CD4-positive, alpha-beta memory T cell (primary cell): ENCODE results near the gene PPM1N. TPM values are rescaled to one million over a fixed set of nuclear protein-coding genes. Genes with fewer than 3 reads are reported as not detected.
"Not testable (repeated sequence)": the region's sequence is repeated elsewhere in the genome, so short reads cannot be mapped to it uniquely, and the experiment has no call there.

Source experiments
- CTCF ChIA-PET: fragments of 350-600 bp; sonication (Branson Sonifier 250); formaldehyde crosslinking; loops from one replicate; lab custom pipeline; 2021; ENCODE audit warnings: inconsistent platforms; ENCODE audit not compliant: partially characterized antibody; lab: Charles Lee
- POLR2A ChIA-PET: fragments of 350-600 bp; sonication (Branson Sonifier 250); formaldehyde crosslinking; loops from one replicate; lab custom pipeline; 2021; ENCODE audit not compliant: partially characterized antibody; lab: Charles Lee
- DNase-seq, 5 donors: peaks; one replicate each; pipeline versions ENCODE4 v3.0.0 to v3.0.0-alpha.2; 2020 to 2022; ENCODE audit warnings: mixed read lengths in 1 of 5
- H3K27ac ChIP-seq: one replicate; pipeline ENCODE4 v1.7.0; 2013; ENCODE audit warnings: low read depth, low read length
- H3K27me3 ChIP-seq: 2 replicates; pipeline ENCODE4 v1.7.0; 2013; ENCODE audit warnings: mild to moderate bottlenecking, low read length, moderate library complexity; ENCODE audit not compliant: insufficient read depth
- H3K36me3 ChIP-seq: 2 replicates; pipeline ENCODE4 v1.7.0; 2013; ENCODE audit warnings: mild to moderate bottlenecking, low read length, moderate library complexity; ENCODE audit not compliant: insufficient read depth
- H3K4me1 ChIP-seq: 2 replicates; pipeline ENCODE4 v1.7.0; 2013; ENCODE audit warnings: mild to moderate bottlenecking, low read length, moderate library complexity; ENCODE audit not compliant: insufficient read depth
- H3K4me3 ChIP-seq, 2 donors: one replicate each; pipeline ENCODE4 v1.7.0; 2013; ENCODE audit warnings: low read length in 2 of 2, mild to moderate bottlenecking in 1 of 2
- H3K9me3 ChIP-seq, 2 donors: one replicate each; pipeline ENCODE4 v1.7.0; 2013; ENCODE audit warnings: low read length in 2 of 2, control low read depth in 1 of 2; ENCODE audit not compliant: control insufficient read depth in 1 of 2
- H3K27ac Mint-ChIP-seq, 7 donors: one replicate each; pipeline ENCODE4 v1.8.0; 2020 to 2021; ENCODE audit warnings: mixed read lengths in 7 of 7, mild to moderate bottlenecking in 6 of 7, inconsistent platforms in 3 of 7, moderate library complexity in 3 of 7
- H3K27me3 Mint-ChIP-seq, 2 donors: one replicate each; pipeline ENCODE4 v1.8.0; 2020 to 2021; ENCODE audit warnings: mixed read lengths in 2 of 2
- H3K36me3 Mint-ChIP-seq, 2 donors: one replicate each; pipeline ENCODE4 v1.8.0; 2020 to 2021; ENCODE audit warnings: mixed read lengths in 2 of 2, inconsistent platforms in 1 of 2, mild to moderate bottlenecking in 1 of 2
- H3K4me1 Mint-ChIP-seq, 4 donors: one replicate each; pipeline ENCODE4 v1.8.0; 2020 to 2021; ENCODE audit warnings: mixed read lengths in 4 of 4, mild to moderate bottlenecking in 1 of 4
- H3K4me3 Mint-ChIP-seq, 8 donors: one replicate each; pipeline ENCODE4 v1.8.0; 2020 to 2021; ENCODE audit warnings: mixed read lengths in 8 of 8, mild to moderate bottlenecking in 7 of 8, moderate library complexity in 6 of 8, inconsistent platforms in 3 of 8
- H3K9me3 Mint-ChIP-seq, 8 donors: one replicate each; pipeline ENCODE4 v1.8.0; 2020 to 2021; ENCODE audit warnings: mixed read lengths in 8 of 8, mild to moderate bottlenecking in 5 of 8, inconsistent platforms in 3 of 8, moderate library complexity in 1 of 8
- intact Hi-C: fragments of 100-400 bp; cut with micrococcal nuclease; formaldehyde crosslinking; loops from one replicate; pipeline ENCODE4 v1.15.1; 2023
- polyA plus RNA-seq, 2 donors: library from polyadenylated mRNA; unstranded; fragments of 300-500 nt; fragmentation: Illumina TruSeq; gene quantifications; one replicate each; pipeline ENCODE4 v1.2.3, GENCODE V29; 2021
- total RNA-seq, 2 experiments: library from RNA; stranded (reverse); gene quantifications; one replicate each; pipeline ENCODE4 v1.2.3, GENCODE V29; 2021

Gene PPM1N
- total and polyA plus RNA-seq, 4 experiments from 2014 or later = 3.7 to 7.9 (median 4.9) TPM

DNA sequence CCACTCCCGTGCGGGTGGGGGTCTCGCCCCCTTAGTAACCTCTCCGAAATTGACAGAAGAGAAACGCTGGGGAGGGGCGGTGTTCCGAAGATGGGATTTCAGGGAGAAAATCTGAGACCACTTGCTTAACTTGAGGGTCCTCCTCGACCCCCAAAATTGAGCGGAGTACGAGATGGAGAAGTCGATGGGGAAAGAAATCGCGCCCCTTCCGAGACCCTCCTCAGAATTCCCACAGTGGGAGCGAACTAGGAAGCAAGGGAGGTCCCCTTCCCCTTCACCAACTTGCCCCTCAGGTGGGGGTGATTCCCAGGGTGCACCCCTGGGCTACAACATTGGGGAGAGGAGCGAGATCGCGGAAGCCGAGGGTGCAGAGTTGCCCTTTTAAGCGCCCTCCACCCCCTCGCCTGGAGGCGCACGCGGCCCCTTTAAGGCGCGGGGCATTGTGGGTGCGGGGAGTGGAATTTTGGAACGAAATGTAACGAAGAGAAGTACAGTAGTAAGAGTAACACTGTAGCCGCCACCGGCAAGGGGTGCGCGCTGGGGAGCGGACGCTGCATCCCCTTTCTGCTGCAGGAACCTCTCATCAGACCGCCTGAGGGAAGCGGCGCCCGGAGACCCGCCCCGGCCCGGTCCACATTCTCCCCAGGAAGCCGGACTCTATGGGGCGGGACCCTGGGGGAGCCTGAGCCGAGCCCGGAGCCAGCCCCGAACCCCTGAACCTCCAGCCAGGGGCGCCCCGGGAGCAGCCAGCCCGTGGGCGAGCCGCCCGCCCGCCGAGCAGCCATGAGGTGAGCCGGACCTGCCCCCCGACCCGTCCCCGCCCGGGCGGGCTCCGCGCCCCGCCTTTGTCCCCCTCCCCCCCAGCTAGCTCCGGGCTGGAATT lies 9.0 kb downstream of the PPM1N start, which contains the start of gene VASP:
TSS of gene VASP (plus strand) at position 491 of the 883 bp plus-strand sequence. CDS start at position 784, 293 bp downstream.
- H3K4me1 ChIP-seq = peaks cover 42% of the 10 kb centered on the region
- no peaks in the 10 kb centered on the region for H3K36me3 ChIP-seq
- peaks cover 23 to 62% (median 37%) of the 10 kb centered on the region in 4 donors for H3K4me1 Mint-ChIP-seq
- peaks cover 0 to 15% of the 10 kb centered on the region in 2 donors for H3K36me3 Mint-ChIP-seq
- H3K9me3 ChIP-seq = no peaks in the 10 kb centered on the region
- CTCF ChIA-PET = interaction anchor here (0.6 kb wide), 1 partner anchor 15 kb away, joined by 3 read pairs; no protein-coding TSS in a partner anchor
- peak; percentile 91 to 95 (median 91) for DNase-seq
- H3K27ac Mint-ChIP-seq = peak within 1 kb of the TSS; percentile 96 to 99 (median 97)
- intact Hi-C loops = loop anchor here (1.0 to 2.0 kb wide), 9 partner anchors 10 to 380 kb away; partner anchors contain the start of genes BLOC1S3, IRF2BP1, OPA3 and QPCTL
- no peaks in the 10 kb centered on the region for H3K27me3 ChIP-seq
- POLR2A ChIA-PET = interaction anchor here (1.0 to 1.9 kb wide), 11 partner anchors 8 to 135 kb away, joined by 3 to 11 read pairs (median 5); partner anchors contain the start of genes OPA3, PPM1N and RTN2
- peak within 1 kb of the TSS; percentile 95 to 97 for H3K4me3 ChIP-seq
- peak within 1 kb of the TSS; percentile 87 to 97 (median 96) for H3K4me3 Mint-ChIP-seq
- H3K27me3 Mint-ChIP-seq = no peaks in the 10 kb centered on the region
- peak within 1 kb of the TSS; percentile 90 for H3K27ac ChIP-seq
- peaks cover 0 to 2% (median 0%) of the 10 kb centered on the region in 8 donors for H3K9me3 Mint-ChIP-seq

DNA sequence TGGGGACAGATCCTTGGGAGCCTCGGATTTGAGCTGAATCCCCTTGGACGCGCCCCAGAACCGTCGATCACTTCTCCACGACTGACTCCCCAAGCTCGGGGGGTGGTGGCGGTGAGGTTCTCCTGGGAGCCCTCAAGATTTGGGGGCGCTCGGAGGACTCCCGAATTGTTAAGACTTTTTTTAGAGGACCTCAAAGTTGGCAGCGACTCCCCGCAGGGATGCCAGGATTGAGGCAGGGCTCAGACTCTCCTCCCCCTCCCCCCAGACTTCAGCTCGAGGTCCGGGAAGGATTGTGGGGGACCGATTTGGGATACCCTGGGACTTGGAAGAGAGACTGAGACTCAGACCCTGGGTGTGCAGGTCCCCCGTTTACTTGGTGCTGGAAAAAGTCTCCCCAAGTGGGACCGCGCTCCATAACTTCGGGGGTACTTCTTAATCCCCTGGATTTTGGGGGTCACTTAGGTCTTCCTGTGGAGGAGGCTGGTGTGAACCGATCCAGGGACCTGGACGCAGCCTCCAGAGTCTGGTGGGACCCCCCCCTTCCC lies 9.7 kb downstream of the PPM1N start:
- CTCF ChIA-PET = interaction anchor here (0.6 to 1.2 kb wide), 3 partner anchors 15 to 50 kb away, joined by 3 to 4 read pairs (median 3); no protein-coding TSS in a partner anchor
- Mint-ChIP-seq H3K4me3 (peak overlapping the region; percentile 87 to 97 (median 95)), H3K36me3 (peaks cover 0 to 15% of the 10 kb centered on the region in 2 donors), H3K27ac (peak overlapping the region; percentile 55 to 99 (median 81)), H3K9me3 (peaks cover 0 to 2% (median 0%) of the 10 kb centered on the region in 8 donors), H3K4me1 (peaks cover 25 to 62% (median 40%) of the 10 kb centered on the region in 4 donors), H3K27me3 (no peaks in the 10 kb centered on the region)
- Histone ChIP-seq H3K36me3 (no peaks in the 10 kb centered on the region), H3K9me3 (no peaks in the 10 kb centered on the region), H3K4me1 (peaks cover 46% of the 10 kb centered on the region), H3K27me3 (no peaks in the 10 kb centered on the region), H3K27ac (peak overlapping the region; percentile 90), H3K4me3 (peak overlapping the region; percentile 95 to 97)
- DNase-seq = no peak
- POLR2A ChIA-PET = interaction anchor here (1.0 to 1.9 kb wide), 11 partner anchors 9 to 134 kb away, joined by 3 to 11 read pairs (median 5); partner anchors contain the start of genes OPA3, PPM1N and RTN2
- intact Hi-C loops = loop anchor here (1.0 to 2.0 kb wide), 2 partner anchors 134 to 379 kb away; partner anchors contain the start of gene IRF2BP1

DNA sequence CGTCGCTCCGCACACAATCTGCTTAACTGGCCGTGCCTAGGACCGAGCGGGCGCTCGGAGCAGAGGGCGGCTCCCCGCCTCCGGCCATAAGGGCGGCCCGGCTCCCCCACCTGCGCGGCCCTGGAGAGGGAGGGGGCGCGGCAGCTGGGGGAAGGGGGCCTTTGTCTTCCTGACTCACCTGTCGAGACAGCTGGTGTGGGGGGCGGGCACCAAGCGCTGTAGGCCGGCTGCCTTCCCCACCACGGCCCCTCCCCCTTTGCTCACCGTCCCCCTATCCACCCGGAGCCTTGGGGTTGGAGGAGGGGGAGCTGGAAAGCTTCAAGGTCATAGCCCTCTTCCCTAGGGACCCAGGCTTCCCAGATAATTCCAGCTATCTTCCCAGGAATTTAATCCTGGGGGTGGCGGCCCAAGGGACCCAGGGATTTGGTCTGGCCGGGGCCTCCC lies 10.2 kb downstream of the PPM1N start:
- peak in 2 of 5 donors; percentile 19 to 77 for DNase-seq
- Histone ChIP-seq H3K27me3 (no peaks in the 10 kb centered on the region), H3K9me3 (no peaks in the 10 kb centered on the region), H3K36me3 (no peaks in the 10 kb centered on the region), H3K27ac (peak overlapping the region; percentile 90), H3K4me1 (peaks cover 51% of the 10 kb centered on the region), H3K4me3 (peak overlapping the region; percentile 95 to 97)
- Mint-ChIP-seq H3K4me3 (peak overlapping the region; percentile 87 to 97 (median 95)), H3K36me3 (peaks cover 0 to 14% of the 10 kb centered on the region in 2 donors), H3K27me3 (no peaks in the 10 kb centered on the region), H3K9me3 (peaks cover 0 to 2% (median 0%) of the 10 kb centered on the region in 8 donors), H3K27ac (peak overlapping the region; percentile 76 to 99 (median 82)), H3K4me1 (peaks cover 27 to 67% (median 43%) of the 10 kb centered on the region in 4 donors)
- intact Hi-C loops = no loop called here
- CTCF ChIA-PET = interaction anchor here (0.8 to 1.2 kb wide), 2 partner anchors 23 to 50 kb away, joined by 3 to 4 read pairs; no protein-coding TSS in a partner anchor
- POLR2A ChIA-PET = interaction anchor here (1.0 to 1.9 kb wide), 10 partner anchors 10 to 133 kb away, joined by 3 to 11 read pairs (median 6); partner anchors contain the start of genes OPA3, PPM1N and RTN2

DNA sequence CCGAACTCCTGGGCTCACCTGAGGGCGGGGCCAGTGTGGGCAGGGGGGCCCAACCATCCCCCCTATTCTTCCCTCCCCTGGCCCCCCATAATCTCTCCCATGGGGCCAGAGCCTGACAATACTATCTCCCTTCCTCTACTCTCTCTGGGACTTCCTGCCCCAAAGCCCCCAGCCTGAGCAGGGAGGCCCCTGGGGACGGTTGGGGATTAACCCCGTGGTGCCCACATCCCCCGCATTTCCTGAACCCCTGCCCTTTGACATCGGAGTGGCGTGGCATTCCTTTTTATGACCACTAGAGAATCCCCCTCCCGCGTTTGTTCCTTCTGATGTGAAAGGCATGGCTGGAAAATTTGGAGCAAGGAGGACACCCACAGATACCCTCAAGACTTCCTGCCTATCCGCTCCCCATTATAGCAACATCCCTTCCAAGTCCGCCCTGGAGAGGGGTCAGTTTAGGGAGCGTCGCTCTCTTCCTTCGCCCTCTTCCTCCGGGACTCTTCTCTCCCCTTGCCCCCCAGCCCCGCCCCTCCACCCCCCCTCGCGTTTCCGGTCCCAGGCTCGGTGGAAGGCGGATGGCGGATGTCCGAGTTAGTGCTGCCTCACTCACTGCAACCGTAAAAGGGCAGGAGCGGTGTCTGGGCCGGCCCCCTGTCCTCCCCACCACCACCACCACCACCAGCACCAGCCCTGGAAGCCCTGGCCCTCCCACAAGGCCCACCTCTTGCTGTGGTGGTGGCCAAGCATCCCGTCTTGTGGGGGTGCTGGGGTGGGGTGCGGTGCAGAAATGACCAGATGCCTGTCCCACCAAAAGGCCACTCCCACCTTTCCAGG lies 10.8 kb downstream of the PPM1N start:
- H3K9me3 Mint-ChIP-seq = peaks cover 0 to 2% (median 0%) of the 10 kb centered on the region in 8 donors
- Histone ChIP-seq H3K9me3 (no peaks in the 10 kb centered on the region), H3K4me3 (peak overlapping the region; percentile 48 to 95), H3K27me3 (no peaks in the 10 kb centered on the region), H3K36me3 (no peaks in the 10 kb centered on the region), H3K4me1 (peaks cover 57% of the 10 kb centered on the region), H3K27ac (peak overlapping the region; percentile 90)
- intact Hi-C loops = no loop called here
- ChIA-PET CTCF (interaction anchor here (0.8 to 1.6 kb wide), 3 partner anchors 24 to 133 kb away, joined by 3 to 4 read pairs (median 4); no protein-coding TSS in a partner anchor), POLR2A (interaction anchor here (1.0 to 1.9 kb wide), 9 partner anchors 10 to 133 kb away, joined by 3 to 9 read pairs (median 5); partner anchors contain the start of genes OPA3 and RTN2)
- H3K36me3 Mint-ChIP-seq = peaks cover 0 to 17% of the 10 kb centered on the region in 2 donors
- peaks cover 32 to 73% (median 47%) of the 10 kb centered on the region in 4 donors for H3K4me1 Mint-ChIP-seq
- DNase-seq = no peak
- peak overlapping the region; percentile 75 to 99 (median 93) for H3K27ac Mint-ChIP-seq
- H3K4me3 Mint-ChIP-seq = peak overlapping the region; percentile 87 to 97 (median 95)
- no peaks in the 10 kb centered on the region for H3K27me3 Mint-ChIP-seq

DNA sequence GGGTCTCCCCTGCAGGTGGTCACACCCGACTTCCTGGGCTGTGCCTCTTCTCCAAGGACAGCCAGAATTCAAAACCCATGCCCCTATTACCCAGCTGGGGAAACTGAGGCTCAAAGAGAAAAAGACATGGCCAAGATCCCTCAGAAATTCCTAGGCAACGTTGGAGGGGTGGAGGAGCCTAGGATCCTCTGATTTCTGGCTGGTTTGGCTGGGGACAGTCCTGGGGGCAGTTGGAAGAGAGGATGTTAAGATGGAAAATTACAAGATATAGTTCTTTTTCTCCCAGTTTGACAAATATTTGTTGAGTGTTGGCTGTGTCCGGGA lies 11.4 kb downstream of the PPM1N start:
- Mint-ChIP-seq H3K27ac (peak overlapping the region; percentile 75 to 99 (median 89)), H3K4me3 (peak overlapping the region; percentile 87 to 97 (median 95)), H3K27me3 (no peaks in the 10 kb centered on the region), H3K4me1 (peaks cover 33 to 79% (median 51%) of the 10 kb centered on the region in 4 donors), H3K9me3 (peaks cover 0 to 2% (median 0%) of the 10 kb centered on the region in 8 donors), H3K36me3 (peaks cover 0 to 17% of the 10 kb centered on the region in 2 donors)
- Histone ChIP-seq H3K27me3 (no peaks in the 10 kb centered on the region), H3K36me3 (no peaks in the 10 kb centered on the region), H3K27ac (peak overlapping the region; percentile 90), H3K4me3 (peak overlapping the region in 1 of 2 donors; percentile 95), H3K4me1 (peaks cover 63% of the 10 kb centered on the region), H3K9me3 (no peaks in the 10 kb centered on the region)
- ChIA-PET POLR2A (interaction anchor here (0.8 to 1.0 kb wide), 3 partner anchors 10 to 132 kb away, joined by 3 to 5 read pairs (median 4); no protein-coding TSS in a partner anchor), CTCF (interaction anchor here (1.6 kb wide), 1 partner anchor 133 kb away, joined by 4 read pairs; no protein-coding TSS in a partner anchor)
- intact Hi-C loops = no loop called here
- DNase-seq = no peak

DNA sequence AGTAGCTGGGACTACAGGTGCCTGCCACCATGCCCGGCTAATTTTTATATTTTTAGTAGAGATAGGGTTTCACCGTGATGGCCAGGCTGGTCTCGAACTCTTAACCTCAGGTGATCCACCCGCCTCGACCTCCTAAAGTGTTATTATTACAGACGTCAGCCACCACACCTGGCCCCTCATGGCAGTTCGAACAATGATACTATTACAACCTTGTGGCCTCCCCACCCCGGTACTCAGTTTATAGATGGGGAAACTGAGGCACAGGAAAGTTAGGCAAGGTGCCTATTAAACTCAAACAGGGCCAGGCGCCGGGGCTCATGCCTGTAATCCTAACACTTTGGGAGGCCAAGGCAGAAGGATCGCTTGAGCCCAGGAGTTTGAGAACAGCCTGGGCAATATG lies 12.1 kb downstream of the PPM1N start:
- H3K36me3 ChIP-seq, intact Hi-C loops, DNase-seq, H3K9me3 ChIP-seq, H3K27ac ChIP-seq, H3K27me3 Mint-ChIP-seq, H3K9me3 Mint-ChIP-seq, H3K4me3 ChIP-seq, H3K27me3 ChIP-seq: not testable (repeated sequence)
- Mint-ChIP-seq H3K4me3 (peak overlapping the region; percentile 36 to 97 (median 92)), H3K4me1 (peaks cover 37 to 79% (median 54%) of the 10 kb centered on the region in 4 donors), H3K36me3 (peaks cover 0 to 17% of the 10 kb centered on the region in 2 donors), H3K27ac (peak overlapping the region; percentile 72 to 99 (median 89))
- peaks cover 70% of the 10 kb centered on the region for H3K4me1 ChIP-seq
- ChIA-PET CTCF (interaction anchor here (1.6 kb wide), 1 partner anchor 132 kb away, joined by 4 read pairs; no protein-coding TSS in a partner anchor), POLR2A (interaction anchor here (0.8 to 1.4 kb wide), 4 partner anchors 11 to 131 kb away, joined by 3 to 5 read pairs (median 4); no protein-coding TSS in a partner anchor)
